Measurements from ENCODE around the gene ARCN1.

DNA sequence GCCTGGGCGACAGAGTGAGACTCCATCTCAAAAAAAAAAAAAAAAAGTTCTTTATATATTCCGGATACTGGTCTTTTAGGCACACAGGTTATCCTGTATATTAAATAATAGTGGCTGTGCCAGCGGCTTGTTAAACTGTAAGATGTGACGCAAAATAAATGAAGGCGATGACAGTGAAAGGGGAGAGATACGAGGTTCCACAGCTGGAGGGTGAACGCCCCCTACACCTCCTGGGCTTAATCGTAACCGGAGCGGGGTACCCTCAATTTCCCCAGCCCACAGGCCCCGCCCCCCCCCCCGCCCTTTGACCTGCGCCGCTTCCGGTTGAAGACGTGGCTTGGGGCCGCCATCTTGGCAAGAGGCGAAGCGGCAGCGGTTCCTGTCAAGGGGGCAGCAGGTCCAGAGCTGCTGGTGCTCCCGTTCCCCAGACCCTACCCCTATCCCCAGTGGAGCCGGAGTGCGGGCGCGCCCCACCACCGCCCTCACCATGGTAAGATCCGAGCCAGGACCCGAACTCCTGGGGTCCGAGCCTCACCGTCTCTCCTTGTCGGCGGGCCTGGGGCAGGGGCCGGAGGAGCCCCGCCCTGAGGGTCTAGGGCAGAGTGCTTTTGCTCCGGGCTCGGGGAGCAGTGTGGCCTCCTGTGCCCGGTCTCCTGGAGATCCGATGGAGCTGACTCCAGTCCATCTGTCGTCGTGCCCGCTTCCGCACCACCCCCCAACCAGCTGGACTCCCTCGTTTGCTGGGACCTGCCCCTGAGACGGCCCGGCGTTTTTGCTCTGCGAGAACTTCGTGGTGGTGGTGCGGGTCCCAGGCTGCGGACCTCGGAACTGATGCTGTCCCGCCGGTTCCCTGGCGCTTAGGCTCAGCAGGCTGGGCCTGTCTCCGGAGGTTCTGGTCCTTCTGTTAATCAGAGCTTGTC, at the start of gene ARCN1:
- TF ChIP-seq, protein P1, sequence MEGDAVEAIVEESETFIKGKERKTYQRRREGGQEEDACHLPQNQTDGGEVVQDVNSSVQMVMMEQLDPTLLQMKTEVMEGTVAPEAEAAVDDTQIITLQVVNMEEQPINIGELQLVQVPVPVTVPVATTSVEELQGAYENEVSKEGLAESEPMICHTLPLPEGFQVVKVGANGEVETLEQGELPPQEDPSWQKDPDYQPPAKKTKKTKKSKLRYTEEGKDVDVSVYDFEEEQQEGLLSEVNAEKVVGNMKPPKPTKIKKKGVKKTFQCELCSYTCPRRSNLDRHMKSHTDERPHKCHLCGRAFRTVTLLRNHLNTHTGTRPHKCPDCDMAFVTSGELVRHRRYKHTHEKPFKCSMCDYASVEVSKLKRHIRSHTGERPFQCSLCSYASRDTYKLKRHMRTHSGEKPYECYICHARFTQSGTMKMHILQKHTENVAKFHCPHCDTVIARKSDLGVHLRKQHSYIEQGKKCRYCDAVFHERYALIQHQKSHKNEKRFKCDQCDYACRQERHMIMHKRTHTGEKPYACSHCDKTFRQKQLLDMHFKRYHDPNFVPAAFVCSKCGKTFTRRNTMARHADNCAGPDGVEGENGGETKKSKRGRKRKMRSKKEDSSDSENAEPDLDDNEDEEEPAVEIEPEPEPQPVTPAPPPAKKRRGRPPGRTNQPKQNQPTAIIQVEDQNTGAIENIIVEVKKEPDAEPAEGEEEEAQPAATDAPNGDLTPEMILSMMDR (IDR thresholded peaks at IDR 0.05): no peak
- no peak for TF ChIP-seq SMC3 (IDR thresholded peaks at IDR 0.05)
- TF ChIP-seq RFX5 (IDR thresholded peaks at IDR 0.05): no peak
- TF ChIP-seq NR3C1 (IDR thresholded peaks at IDR 0.05): no peak
- no peak for TF ChIP-seq HDAC2 (IDR thresholded peaks at IDR 0.05)
- TF ChIP-seq, protein P2, sequence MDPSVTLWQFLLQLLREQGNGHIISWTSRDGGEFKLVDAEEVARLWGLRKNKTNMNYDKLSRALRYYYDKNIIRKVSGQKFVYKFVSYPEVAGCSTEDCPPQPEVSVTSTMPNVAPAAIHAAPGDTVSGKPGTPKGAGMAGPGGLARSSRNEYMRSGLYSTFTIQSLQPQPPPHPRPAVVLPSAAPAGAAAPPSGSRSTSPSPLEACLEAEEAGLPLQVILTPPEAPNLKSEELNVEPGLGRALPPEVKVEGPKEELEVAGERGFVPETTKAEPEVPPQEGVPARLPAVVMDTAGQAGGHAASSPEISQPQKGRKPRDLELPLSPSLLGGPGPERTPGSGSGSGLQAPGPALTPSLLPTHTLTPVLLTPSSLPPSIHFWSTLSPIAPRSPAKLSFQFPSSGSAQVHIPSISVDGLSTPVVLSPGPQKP (IDR thresholded peaks at IDR 0.05; ENCODE audit: low read depth, low read length): no peak
- peak; percentile 49 for TF ChIP-seq POLR2A (IDR thresholded peaks at IDR 0.05; ENCODE audit: low read length)
- TF ChIP-seq, protein P3, sequence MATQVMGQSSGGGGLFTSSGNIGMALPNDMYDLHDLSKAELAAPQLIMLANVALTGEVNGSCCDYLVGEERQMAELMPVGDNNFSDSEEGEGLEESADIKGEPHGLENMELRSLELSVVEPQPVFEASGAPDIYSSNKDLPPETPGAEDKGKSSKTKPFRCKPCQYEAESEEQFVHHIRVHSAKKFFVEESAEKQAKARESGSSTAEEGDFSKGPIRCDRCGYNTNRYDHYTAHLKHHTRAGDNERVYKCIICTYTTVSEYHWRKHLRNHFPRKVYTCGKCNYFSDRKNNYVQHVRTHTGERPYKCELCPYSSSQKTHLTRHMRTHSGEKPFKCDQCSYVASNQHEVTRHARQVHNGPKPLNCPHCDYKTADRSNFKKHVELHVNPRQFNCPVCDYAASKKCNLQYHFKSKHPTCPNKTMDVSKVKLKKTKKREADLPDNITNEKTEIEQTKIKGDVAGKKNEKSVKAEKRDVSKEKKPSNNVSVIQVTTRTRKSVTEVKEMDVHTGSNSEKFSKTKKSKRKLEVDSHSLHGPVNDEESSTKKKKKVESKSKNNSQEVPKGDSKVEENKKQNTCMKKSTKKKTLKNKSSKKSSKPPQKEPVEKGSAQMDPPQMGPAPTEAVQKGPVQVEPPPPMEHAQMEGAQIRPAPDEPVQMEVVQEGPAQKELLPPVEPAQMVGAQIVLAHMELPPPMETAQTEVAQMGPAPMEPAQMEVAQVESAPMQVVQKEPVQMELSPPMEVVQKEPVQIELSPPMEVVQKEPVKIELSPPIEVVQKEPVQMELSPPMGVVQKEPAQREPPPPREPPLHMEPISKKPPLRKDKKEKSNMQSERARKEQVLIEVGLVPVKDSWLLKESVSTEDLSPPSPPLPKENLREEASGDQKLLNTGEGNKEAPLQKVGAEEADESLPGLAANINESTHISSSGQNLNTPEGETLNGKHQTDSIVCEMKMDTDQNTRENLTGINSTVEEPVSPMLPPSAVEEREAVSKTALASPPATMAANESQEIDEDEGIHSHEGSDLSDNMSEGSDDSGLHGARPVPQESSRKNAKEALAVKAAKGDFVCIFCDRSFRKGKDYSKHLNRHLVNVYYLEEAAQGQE (IDR thresholded peaks at IDR 0.05): no peak
- TF ChIP-seq, protein P4, sequence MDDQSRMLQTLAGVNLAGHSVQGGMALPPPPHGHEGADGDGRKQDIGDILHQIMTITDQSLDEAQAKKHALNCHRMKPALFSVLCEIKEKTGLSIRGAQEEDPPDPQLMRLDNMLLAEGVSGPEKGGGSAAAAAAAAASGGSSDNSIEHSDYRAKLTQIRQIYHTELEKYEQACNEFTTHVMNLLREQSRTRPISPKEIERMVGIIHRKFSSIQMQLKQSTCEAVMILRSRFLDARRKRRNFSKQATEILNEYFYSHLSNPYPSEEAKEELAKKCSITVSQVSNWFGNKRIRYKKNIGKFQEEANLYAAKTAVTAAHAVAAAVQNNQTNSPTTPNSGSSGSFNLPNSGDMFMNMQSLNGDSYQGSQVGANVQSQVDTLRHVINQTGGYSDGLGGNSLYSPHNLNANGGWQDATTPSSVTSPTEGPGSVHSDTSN (IDR thresholded peaks at IDR 0.05): no peak
